Choroid plexus epithelial cell (primary cell): ENCODE measurements around the gene RABGAP1L.

Source experiments
- DNase-seq: peaks from one replicate; pipeline ENCODE4 v3.0.0-alpha.2; 2010; ENCODE audit warnings: low read depth
- H3K4me3 ChIP-seq: 2 replicates; pipeline ENCODE4 v1.5.1; 2011; ENCODE audit warnings: low read depth, mild to moderate bottlenecking, control low read depth, low read length, moderate library complexity
- CTCF ChIP-seq: conservative IDR thresholded peaks from 2 replicates; pipeline ENCODE4 v1.5.1; 2011; ENCODE audit warnings: low read depth, mild to moderate bottlenecking, control low read depth, inconsistent platforms, low read length, moderate library complexity

RABGAP1L gene

GRCh38 chr1:174971902-174972301 is 812.6 kb downstream of the RABGAP1L start:
- no peak overlapping the region for H3K4me3 ChIP-seq
- no peak for DNase-seq
- no peak for TF ChIP-seq CTCF

- H3K4me3 ChIP-seq, result no peak overlapping the region
- TF ChIP-seq CTCF, result no peak
Observed at GRCh38 chr1:174974711-174975119, 815.4 kb downstream of the RABGAP1L start.

GRCh38 chr1:174975764-174976163 is 816.4 kb downstream of the RABGAP1L start:
- TF ChIP-seq CTCF, result no peak
- no peak for DNase-seq
- H3K4me3 ChIP-seq, result no peak overlapping the region

More at GRCh38 chr1:174974711-174975119, 815.4 kb downstream of the RABGAP1L start:
- no peak for DNase-seq

- DNase-seq, result peak; percentile 77
- no peak overlapping the region for H3K4me3 ChIP-seq
- no peak for TF ChIP-seq CTCF
Observed at GRCh38 chr1:174976436-174977108, 817.3 kb downstream of the RABGAP1L start.

- DNase-seq, result peak; percentile 79
- peak; percentile 61 for TF ChIP-seq CTCF
- no peak overlapping the region for H3K4me3 ChIP-seq
Observed at GRCh38 chr1:174982971-174983689, 823.8 kb downstream of the RABGAP1L start.

GRCh38 chr1:174984952-174985351 is 825.6 kb downstream of the RABGAP1L start:
- TF ChIP-seq CTCF, result no peak
- no peak for DNase-seq
- H3K4me3 ChIP-seq, result no peak overlapping the region

- H3K4me3 ChIP-seq, result no peak overlapping the region
- no peak for TF ChIP-seq CTCF
- DNase-seq, result no peak
Observed at GRCh38 chr1:174988539-174988938, 829.2 kb downstream of the RABGAP1L start.
